Upper lobe of left lung (tissue), 4 donors: ENCODE measurements around the gene INAFM1.

Experiments used
- CTCF ChIP-seq, 6 experiments: fragments of 450-650 bp in 4 of 6; fragments of 200-600 bp in 2 of 6; sonication (generic) in 2 of 6; IDR thresholded peaks; one replicate each; pipeline ENCODE4 v1.5.1; 2016 to 2019; ENCODE audit warnings: antibody characterized with exemption in 6 of 6
- EP300 ChIP-seq, 4 donors: sonication (generic); formaldehyde crosslinking; IDR thresholded peaks; one replicate each; pipeline ENCODE4 v1.5.1; 2017; ENCODE audit warnings: antibody characterized with exemption in 4 of 4, control low read depth in 2 of 4
- POLR2A ChIP-seq, 4 donors: fragments of 450-650 bp; IDR thresholded peaks; one replicate each; pipeline ENCODE4 v1.5.1; 2016 to 2017; ENCODE audit warnings: antibody characterized with exemption in 4 of 4, mild to moderate bottlenecking in 2 of 4

- TF ChIP-seq CTCF (IDR thresholded peaks at IDR 0.05) (no peak), POLR2A (IDR thresholded peaks at IDR 0.05) (no peak), EP300 (IDR thresholded peaks at IDR 0.05) (no peak)
Measured at GRCh38 chr19:47312366-47313006, 37.8 kb downstream of the INAFM1 start.
